Dermis microvascular lymphatic vessel endothelial cell (primary cell): Measurements from ENCODE around the gene SGPP2. TPM values are rescaled to one million over a fixed set of nuclear protein-coding genes. Genes with fewer than 3 reads are reported as not detected.
"Not testable (repeated sequence)": the region's sequence is repeated elsewhere in the genome, so short reads cannot be mapped to it uniquely, and the experiment has no call there.

Source experiments
- DNase-seq, 2 donors: peaks; one replicate each; pipeline versions ENCODE4 v3.0.0 to v3.0.0-alpha.2; 2010; ENCODE audit warnings: low read depth in 2 of 2
- total RNA-seq: library from RNA; depleted of rRNA; stranded (reverse); fragments of >200 nt; gene quantifications from 2 replicates; pipeline ENCODE4 v1.2.1, GENCODE V29; 2014

SGPP2 gene
- total RNA-seq, 1 donor from 2014 or later = not detected

- DNase-seq = no peak
These were observed 3.4 kb downstream of the SGPP2 start for GRCh38 chr2:222427646-222428301.

- DNase-seq = no peak
These were observed 5.7 kb downstream of the SGPP2 start for GRCh38 chr2:222430071-222430470.

- DNase-seq = no peak
These were observed 6.3 kb downstream of the SGPP2 start for GRCh38 chr2:222430681-222431080.

DNA sequence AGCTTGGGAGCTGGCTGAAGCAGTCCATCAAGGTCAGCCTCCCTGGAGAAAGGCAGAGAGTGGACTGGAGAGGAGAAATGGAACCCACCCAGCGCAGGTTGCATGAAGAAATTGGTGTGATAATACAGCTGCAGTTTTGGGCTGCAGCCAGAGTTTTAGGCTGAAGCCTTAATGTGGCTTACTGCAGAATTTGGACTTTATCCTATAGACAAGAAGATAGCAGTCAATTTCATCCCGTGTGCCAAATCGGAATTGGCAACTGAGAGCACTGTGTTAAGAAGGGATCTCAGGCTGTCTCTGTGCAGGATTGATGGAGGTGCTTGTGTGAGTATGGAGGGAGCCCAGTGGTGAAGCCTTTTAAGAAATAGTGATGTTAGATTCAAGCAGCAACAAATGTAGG, 7.5 kb downstream of the SGPP2 start:
- DNase-seq = no peak

DNA sequence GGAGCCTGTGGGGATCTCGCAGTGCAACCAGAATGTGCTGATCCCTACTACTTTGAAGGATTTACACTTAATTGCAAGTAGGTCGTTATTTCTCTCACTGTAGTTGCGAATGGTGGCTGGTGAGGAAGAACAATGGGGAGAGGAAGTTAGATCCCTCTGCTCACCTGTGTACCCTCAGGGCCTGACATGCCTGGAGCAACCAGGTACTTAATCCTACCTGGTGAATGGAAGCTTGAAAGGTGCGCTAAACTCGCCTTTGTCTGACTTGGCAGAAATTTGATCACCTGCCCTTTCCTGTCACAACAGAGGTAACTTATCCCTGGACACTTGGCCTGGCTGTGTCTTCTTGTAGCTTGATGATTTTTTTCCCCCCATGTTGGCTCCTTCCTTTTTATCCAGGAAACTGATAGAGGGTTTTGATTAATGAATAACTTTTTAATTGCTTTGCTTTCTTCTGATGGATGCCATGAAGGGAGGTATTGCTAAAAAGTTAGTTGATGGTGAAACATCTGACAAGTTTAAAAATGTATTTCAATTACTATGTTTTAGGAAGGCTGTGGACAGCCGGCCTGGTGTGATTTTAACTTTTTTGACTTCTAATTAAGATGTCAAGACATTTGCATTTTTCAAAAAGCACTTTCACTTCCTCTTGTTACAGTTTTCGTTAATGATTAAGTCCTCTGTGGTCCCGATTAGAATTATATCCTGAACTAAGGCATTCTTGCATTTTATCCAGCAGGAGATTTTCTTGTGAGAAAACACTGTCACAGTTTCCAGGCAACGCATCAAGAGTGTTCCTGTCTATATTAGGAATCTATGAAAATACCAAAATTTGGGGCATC, 9.2 kb downstream of the SGPP2 start:
- no peak for DNase-seq

GRCh38 chr2:222434204-222434603, 9.9 kb downstream of the SGPP2 start:
- DNase-seq = no peak

DNA sequence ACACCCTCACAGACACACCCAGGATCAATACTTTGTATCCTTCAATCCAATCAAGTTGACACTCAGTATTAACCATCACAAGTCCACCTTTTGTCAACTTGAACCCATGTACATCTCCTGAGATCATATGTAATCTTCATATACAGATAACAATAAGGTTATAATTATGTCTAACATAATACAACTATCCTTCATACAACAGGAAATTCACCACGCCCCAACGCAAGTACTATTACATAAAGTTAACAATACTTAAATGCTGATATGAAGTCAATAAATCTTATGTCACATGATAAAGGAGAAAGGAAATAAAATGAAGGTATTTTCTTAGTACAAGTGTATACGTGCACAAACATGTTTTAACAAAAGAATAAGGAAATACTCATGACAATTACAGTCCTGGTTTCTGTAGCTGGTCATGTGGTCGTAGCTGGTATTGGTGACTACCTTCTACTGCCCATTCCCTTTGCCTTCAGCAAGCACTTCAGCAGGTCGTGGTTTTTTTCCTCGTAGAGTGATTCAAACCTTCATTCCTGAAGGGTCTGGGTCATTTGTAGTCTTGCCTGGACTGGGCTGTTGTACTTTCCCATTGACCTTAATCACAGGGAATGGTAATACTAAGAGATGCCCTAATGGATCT, 11.2 kb downstream of the SGPP2 start:
- DNase-seq = not testable (repeated sequence)

DNA sequence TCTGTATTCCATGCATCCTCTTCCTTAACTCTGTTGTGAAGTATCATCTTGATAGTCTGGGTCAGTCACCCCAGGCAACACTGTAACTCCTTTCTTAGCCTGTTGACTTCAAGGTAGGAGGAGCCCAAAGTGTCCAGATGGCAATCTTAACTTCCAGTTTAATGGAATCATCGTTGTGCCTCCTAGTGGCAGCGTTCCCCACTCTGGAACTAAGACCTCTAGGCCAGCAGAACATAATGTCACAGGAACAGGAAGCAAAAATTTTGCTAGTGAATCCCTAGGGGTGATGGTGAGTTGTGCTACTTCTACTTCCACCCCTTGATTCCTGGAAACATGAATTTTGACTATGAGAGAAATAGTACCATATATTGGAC, 11.7 kb downstream of the SGPP2 start:
- peak in 1 of 2 donors; percentile 5 for DNase-seq

DNA sequence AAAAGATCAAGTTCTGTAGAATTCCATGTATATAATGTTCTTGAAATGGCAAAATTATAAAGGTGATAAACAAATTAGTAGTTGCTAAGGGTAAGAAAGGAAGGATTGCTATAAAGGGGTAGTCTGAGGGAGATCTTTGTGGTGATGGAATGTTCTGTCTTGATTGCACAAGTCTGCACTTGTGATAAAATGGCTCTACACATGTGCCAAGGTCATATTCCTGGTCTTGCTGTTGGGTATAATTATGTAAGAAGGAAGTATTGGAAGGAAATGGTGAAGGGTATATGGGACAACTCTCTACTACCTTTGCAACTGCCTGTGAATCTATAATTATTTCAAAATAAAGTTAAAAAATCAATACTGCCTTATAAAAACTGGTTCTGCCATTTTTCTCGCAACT, 15.3 kb downstream of the SGPP2 start:
- no peak for DNase-seq

- DNase-seq = no peak
These were observed 16.5 kb downstream of the SGPP2 start for GRCh38 chr2:222440673-222441422.

GRCh38 chr2:222442665-222443064, 18.3 kb downstream of the SGPP2 start:
- DNase-seq = no peak

GRCh38 chr2:222445227-222445626, 20.9 kb downstream of the SGPP2 start:
- no peak for DNase-seq

GRCh38 chr2:222447131-222447530, 22.8 kb downstream of the SGPP2 start:
- DNase-seq = no peak

DNA sequence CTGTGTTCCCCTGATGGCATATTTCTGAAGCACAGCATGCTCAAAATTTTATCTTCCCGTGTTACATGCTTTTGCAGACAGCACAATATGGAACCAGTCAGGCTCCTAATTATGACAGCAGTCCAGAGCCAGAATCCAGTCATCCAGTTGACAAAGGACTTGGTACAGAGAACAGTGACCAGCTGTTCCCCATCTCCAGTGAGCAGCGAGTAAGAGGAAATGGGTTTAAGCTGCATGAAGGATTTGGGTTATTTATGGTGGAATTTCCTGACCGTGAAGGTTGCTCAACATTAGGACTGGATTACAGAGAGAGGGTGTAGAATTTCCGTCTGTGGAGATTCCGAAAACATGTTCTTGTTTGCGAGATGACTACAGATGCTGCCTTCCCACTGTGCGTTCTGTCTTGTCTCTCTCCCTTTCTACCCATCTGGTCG, 24.4 kb downstream of the SGPP2 start:
- DNase-seq = no peak

DNA sequence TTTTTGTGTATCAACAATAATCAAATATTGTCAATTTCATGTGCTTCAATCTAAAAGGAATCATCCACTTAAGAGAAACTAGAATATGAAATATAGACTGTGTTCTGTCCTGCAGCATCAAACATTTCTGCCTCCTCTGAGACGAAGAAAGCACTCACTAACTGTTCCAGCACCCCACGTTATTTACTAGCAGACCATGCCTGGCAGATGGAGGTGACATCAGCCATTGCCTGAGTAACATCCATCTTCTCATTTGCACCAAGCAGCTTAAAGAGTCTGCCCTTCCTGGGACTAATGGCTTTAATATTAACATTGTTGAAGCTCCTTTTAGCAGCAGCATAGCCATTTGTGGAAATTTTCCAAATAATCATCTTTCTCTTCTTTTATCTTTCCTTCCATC, 25.7 kb downstream of the SGPP2 start:
- no peak for DNase-seq

- no peak for DNase-seq
These were observed 26.9 kb downstream of the SGPP2 start for GRCh38 chr2:222451224-222451674.

- DNase-seq = no peak
These were observed 28.1 kb downstream of the SGPP2 start for GRCh38 chr2:222452422-222452950.

- DNase-seq = no peak
These were observed 32.2 kb downstream of the SGPP2 start for GRCh38 chr2:222456479-222457077.

GRCh38 chr2:222459983-222460382, 35.6 kb downstream of the SGPP2 start:
- no peak for DNase-seq

DNA sequence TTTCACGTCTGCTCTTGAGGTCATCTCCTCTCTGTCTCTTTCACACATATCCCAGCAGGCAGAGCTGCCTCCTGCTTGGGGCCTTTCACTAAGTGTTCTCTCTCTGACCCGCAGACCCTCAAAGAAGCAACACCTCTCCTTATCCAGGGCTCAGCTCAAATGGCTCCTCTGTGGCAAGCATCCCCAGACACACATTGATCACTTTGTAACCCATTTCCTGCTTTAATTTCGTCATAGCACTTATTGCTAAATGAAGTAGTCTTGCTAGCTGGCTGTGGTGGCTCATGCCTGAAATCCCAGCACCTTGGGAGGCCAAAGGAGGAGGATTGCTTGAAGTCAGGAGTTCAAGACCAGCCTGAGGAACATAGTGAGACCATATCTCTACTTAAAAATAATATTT, 41.4 kb downstream of the SGPP2 start:
- no peak for DNase-seq

- DNase-seq = peak in 1 of 2 donors; percentile 33
These were observed 44.0 kb downstream of the SGPP2 start for GRCh38 chr2:222468346-222468745.
